Upper lobe of right lung (tissue), 1 donor: ENCODE data around the gene MDFIC2. TPM values are rescaled to one million over a fixed set of nuclear protein-coding genes. Genes with fewer than 3 reads are reported as not detected.

Experiments
- ATAC-seq: fragments of 200-7000 bp; cut with Tn5 transposase; one replicate; pipeline ENCODE4 v1.9.1; 2020; ENCODE audit warnings: mild to moderate bottlenecking, moderate library complexity
- DNase-seq: peaks from one replicate; pipeline ENCODE4 v3.0.0-alpha.2; 2020
- H3K27ac ChIP-seq: fragments of 200-600 bp; one replicate; pipeline ENCODE4 v1.8.0; 2022
- H3K27me3 ChIP-seq: fragments of 200-600 bp; one replicate; pipeline ENCODE4 v1.8.0; 2022; ENCODE audit warnings: mild to moderate bottlenecking
- H3K36me3 ChIP-seq: fragments of 200-600 bp; one replicate; pipeline ENCODE4 v1.8.0; 2022
- H3K4me1 ChIP-seq: fragments of 200-600 bp; one replicate; pipeline ENCODE4 v1.8.0; 2022
- H3K4me3 ChIP-seq: fragments of 200-600 bp; one replicate; pipeline ENCODE4 v1.8.0; 2022; ENCODE audit warnings: mild to moderate bottlenecking
- H3K9me3 ChIP-seq: fragments of 200-600 bp; one replicate; pipeline ENCODE4 v1.8.0; 2022
- intact Hi-C: fragments of 100-400 bp; cut with DNase I; formaldehyde crosslinking; loops from one replicate; pipeline ENCODE4 v1.11.0; 2022
- total RNA-seq: library from RNA; stranded (reverse); fragmentation: NEBNext Ultra II Directional; extraction: Animal tissue kit (Norgen Biotek cat#: 25700); gene quantifications from one replicate; pipeline ENCODE4 v1.2.1, GENCODE V29; 2021
- TF ChIP-seq, protein P1 (sequence below): fragments of 200-600 bp; IDR thresholded peaks from one replicate; pipeline ENCODE4 v1.8.0; 2022; ENCODE audit warnings: antibody characterized with exemption
- donor health status: DM: no; HTN: yes; CAD: no; lungs with severe emphysema.

Gene MDFIC2
- total RNA-seq, 1 donor from 2014 or later: not detected

- Histone ChIP-seq H3K27ac (no peak overlapping the region), H3K9me3 (no peaks in the 10 kb centered on the region), H3K4me3 (no peak overlapping the region), H3K27me3 (no peaks in the 10 kb centered on the region), H3K4me1 (no peaks in the 10 kb centered on the region), H3K36me3 (no peaks in the 10 kb centered on the region)
- ATAC-seq (no peak), DNase-seq (no peak)
- intact Hi-C loops: no loop called here
- TF ChIP-seq, protein P1, sequence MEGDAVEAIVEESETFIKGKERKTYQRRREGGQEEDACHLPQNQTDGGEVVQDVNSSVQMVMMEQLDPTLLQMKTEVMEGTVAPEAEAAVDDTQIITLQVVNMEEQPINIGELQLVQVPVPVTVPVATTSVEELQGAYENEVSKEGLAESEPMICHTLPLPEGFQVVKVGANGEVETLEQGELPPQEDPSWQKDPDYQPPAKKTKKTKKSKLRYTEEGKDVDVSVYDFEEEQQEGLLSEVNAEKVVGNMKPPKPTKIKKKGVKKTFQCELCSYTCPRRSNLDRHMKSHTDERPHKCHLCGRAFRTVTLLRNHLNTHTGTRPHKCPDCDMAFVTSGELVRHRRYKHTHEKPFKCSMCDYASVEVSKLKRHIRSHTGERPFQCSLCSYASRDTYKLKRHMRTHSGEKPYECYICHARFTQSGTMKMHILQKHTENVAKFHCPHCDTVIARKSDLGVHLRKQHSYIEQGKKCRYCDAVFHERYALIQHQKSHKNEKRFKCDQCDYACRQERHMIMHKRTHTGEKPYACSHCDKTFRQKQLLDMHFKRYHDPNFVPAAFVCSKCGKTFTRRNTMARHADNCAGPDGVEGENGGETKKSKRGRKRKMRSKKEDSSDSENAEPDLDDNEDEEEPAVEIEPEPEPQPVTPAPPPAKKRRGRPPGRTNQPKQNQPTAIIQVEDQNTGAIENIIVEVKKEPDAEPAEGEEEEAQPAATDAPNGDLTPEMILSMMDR: no peak
Measured at GRCh38 chr3:70245746-70246525, 66.5 kb downstream of the MDFIC2 start.

DNA sequence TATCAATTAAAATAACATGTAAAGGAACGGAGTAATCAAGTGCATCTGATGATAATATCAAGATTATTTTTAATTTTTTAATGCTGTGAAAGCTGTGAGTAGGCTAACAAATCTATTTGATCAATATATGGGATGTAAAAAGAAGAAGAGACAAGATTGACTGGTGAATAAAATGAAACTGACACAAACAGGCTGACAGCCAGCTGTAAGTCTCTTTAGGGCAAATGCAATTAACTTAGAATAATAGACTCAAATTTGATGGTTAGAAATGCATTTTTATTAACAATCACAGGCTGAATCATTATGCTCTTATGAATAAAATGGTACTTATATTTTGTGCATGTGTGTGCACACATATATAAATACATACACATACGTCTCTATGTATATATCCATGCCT is 68.0 kb downstream of the MDFIC2 start:
- Histone ChIP-seq H3K27me3 (no peaks in the 10 kb centered on the region), H3K9me3 (no peaks in the 10 kb centered on the region), H3K4me3 (no peak overlapping the region), H3K27ac (no peak overlapping the region), H3K36me3 (no peaks in the 10 kb centered on the region), H3K4me1 (no peaks in the 10 kb centered on the region)
- DNase-seq: no peak
- ATAC-seq: no peak
- TF ChIP-seq, protein P1: no peak
- intact Hi-C loops: no loop called here

GRCh38 chr3:70242297-70242882 is 70.0 kb downstream of the MDFIC2 start:
- TF ChIP-seq, protein P1: no peak
- Histone ChIP-seq H3K27ac (no peak overlapping the region), H3K9me3 (no peaks in the 10 kb centered on the region), H3K4me1 (no peaks in the 10 kb centered on the region), H3K27me3 (no peaks in the 10 kb centered on the region), H3K4me3 (no peak overlapping the region), H3K36me3 (no peaks in the 10 kb centered on the region)
- intact Hi-C loops: no loop called here
- DNase-seq (no peak), ATAC-seq (no peak)

- ATAC-seq (no peak), DNase-seq (no peak)
- TF ChIP-seq, protein P1: no peak
- H3K9me3 ChIP-seq: no peaks in the 10 kb centered on the region
- H3K4me1 ChIP-seq: no peaks in the 10 kb centered on the region
- no peak overlapping the region for H3K27ac ChIP-seq
- no peaks in the 10 kb centered on the region for H3K27me3 ChIP-seq
- no peaks in the 10 kb centered on the region for H3K36me3 ChIP-seq
- intact Hi-C loops: no loop called here
- H3K4me3 ChIP-seq: no peak overlapping the region
Measured at GRCh38 chr3:70233812-70234211, 78.6 kb downstream of the MDFIC2 start.

DNA sequence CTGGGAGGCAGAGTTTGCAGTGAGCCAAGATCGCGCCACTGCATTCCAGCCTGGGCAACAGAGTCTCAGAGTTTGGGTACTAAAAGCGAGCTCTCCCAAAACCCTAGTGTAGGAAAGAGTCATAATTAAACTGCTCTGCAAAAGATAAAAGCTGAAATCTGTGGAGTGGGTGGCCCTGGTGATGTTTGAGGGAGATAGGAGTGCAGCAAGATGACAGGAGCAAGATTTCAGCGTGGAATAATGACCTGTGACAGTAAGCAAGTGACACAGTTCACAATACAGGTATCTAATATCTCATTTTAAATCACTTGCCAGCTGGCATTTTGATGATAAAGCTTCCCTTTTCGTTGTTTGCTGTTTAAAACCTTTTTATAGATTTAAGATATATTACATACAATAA is 79.3 kb downstream of the MDFIC2 start:
- DNase-seq: no peak
- H3K27me3 ChIP-seq: no peaks in the 10 kb centered on the region
- TF ChIP-seq, protein P1: no peak

More for the DNA sequence above, 79.3 kb downstream of the MDFIC2 start:
- Histone ChIP-seq H3K27ac (no peak overlapping the region), H3K4me3 (no peak overlapping the region), H3K9me3 (no peaks in the 10 kb centered on the region), H3K4me1 (no peaks in the 10 kb centered on the region), H3K36me3 (no peaks in the 10 kb centered on the region)
- ATAC-seq: no peak
- intact Hi-C loops: no loop called here
